HepG2 (cell line): Measurements from ENCODE around the gene ALS2CL. TPM values are rescaled to one million over a fixed set of nuclear protein-coding genes. Genes with fewer than 3 reads are reported as not detected.

ENCODE experiments used
- ATAC-seq: fragments of 200-7000 bp; cut with Tn5 transposase; 3 replicates; pipeline ENCODE4 v1.9.1; 2020; ENCODE audit warnings: mild to moderate bottlenecking, moderate library complexity
- BruUV-seq: library from RNA; stranded (reverse); fragments of 400-500 nt; replicated peaks from 2 replicates; lab custom pipeline; 2021; lab: Mats Ljungman, UMichigan
- CTCF ChIA-PET: fragments of 300-600 bp; formaldehyde crosslinking; extraction: SDS; loops from one replicate; lab custom pipeline; 2021; ENCODE audit warnings: low total read pairs, inconsistent platforms, low intra/inter-chr PET ratio; lab: Yijun Ruan, JAX
- POLR2A ChIA-PET: fragments of 350-600 bp; sonication (Branson Sonifier 250); formaldehyde crosslinking; loops from one replicate; lab custom pipeline; 2020; ENCODE audit warnings: antibody characterized with exemption, inconsistent platforms; lab: Yijun Ruan, JAX
- DNase-seq: peaks from one replicate; pipeline ENCODE4 v3.0.0-alpha.2; 2015; ENCODE audit warnings: low spot score
- FAIRE-seq: peaks from 3 replicates; lab custom pipeline; 2011; peaks lifted over from hg19 to GRCh38; lab: Jason Lieb, UNC
- H2AFZ ChIP-seq: one replicate; pipeline ENCODE4 v1.6.1; 2011; ENCODE audit warnings: low read length, inconsistent platforms
- H3K27ac ChIP-seq: fragments of 300-600 bp; 3 replicates; pipeline ENCODE4 v1.8.0; 2011; ENCODE audit warnings: mixed run types, mild to moderate bottlenecking, mixed read lengths, low read length, inconsistent platforms; ENCODE audit not compliant: insufficient read depth; ENCODE audit errors: extremely low read length
- H3K27me3 ChIP-seq, 2 experiments: fragments of 200-600 bp in 1 of 2; 2 replicates in 1 of 2; 3 replicates in 1 of 2; pipeline versions ENCODE4 v1.6.0 to v1.8.0; 2011; ENCODE audit warnings: low read length in 2 of 2, mild to moderate bottlenecking in 2 of 2, moderate library complexity in 2 of 2, inconsistent platforms in 1 of 2; ENCODE audit not compliant: insufficient read depth in 2 of 2, control insufficient read depth in 1 of 2
- H3K36me3 ChIP-seq, 2 experiments: fragments of 200-600 bp in 1 of 2; replicated peaks in 1 of 2; 2 replicates in 1 of 2; 3 replicates in 1 of 2; pipeline versions ENCODE4 v1.5.1 to v1.8.0; 2011; ENCODE audit warnings: low read length in 2 of 2, inconsistent platforms in 1 of 2; ENCODE audit not compliant: insufficient read depth in 2 of 2, control insufficient read depth in 1 of 2
- H3K4me1 ChIP-seq: 2 replicates; pipeline ENCODE4 v1.5.1; 2012; ENCODE audit warnings: low read length, inconsistent platforms; ENCODE audit not compliant: insufficient read depth
- H3K4me2 ChIP-seq: 2 replicates; pipeline ENCODE4 v1.6.0; 2011; ENCODE audit warnings: low read depth, low read length, inconsistent platforms
- H3K4me3 ChIP-seq, 3 experiments: fragments of 200-600 bp in 1 of 3; sonication (generic), shearing (Covaris generic) in 1 of 3; replicated peaks in 1 of 3; 2 replicates each; pipeline ENCODE4 v1.5.1; 2011 to 2016; ENCODE audit warnings: low read length in 3 of 3, inconsistent platforms in 2 of 3, low read depth in 2 of 3, mild to moderate bottlenecking in 2 of 3, control low read depth in 1 of 3, mixed read lengths in 1 of 3; ENCODE audit not compliant: insufficient read depth in 1 of 3
- H3K79me2 ChIP-seq: one replicate; pipeline ENCODE4 v1.6.1; 2011; ENCODE audit warnings: low read length, inconsistent platforms; ENCODE audit not compliant: insufficient read depth
- H3K9ac ChIP-seq: 2 replicates; pipeline ENCODE4 v1.6.0; 2011; ENCODE audit warnings: mild to moderate bottlenecking, low read depth, low read length, inconsistent platforms; ENCODE audit not compliant: insufficient read depth
- H3K9me3 ChIP-seq: 2 replicates; pipeline ENCODE4 v1.5.1; 2012; ENCODE audit warnings: mild to moderate bottlenecking, low read length
- H4K20me1 ChIP-seq: 2 replicates; pipeline ENCODE4 v1.6.0; 2011; ENCODE audit warnings: inconsistent platforms, mild to moderate bottlenecking, low read length, moderate library complexity; ENCODE audit not compliant: insufficient read depth
- ATF6 ChIP-seq: sonication (generic); formaldehyde crosslinking; conservative IDR thresholded peaks from 2 replicates; pipeline ENCODE4 v1.4.0; 2020; ENCODE audit warnings: missing genetic modification reagents
- EHMT2 ChIP-seq: fragments of 200-600 bp; sonication (generic); IDR thresholded peaks from 2 replicates; pipeline ENCODE4 v1.7.0; 2017; ENCODE audit warnings: antibody characterized with exemption, low read depth, low read length, borderline replicate concordance
- FLYWCH1 ChIP-seq: sonication (generic); formaldehyde crosslinking; IDR thresholded peaks from 2 replicates; pipeline ENCODE4 v1.8.1; 2023; ENCODE audit warnings: mild to moderate bottlenecking, missing genetic modification reagents
- GRHL1 ChIP-seq: sonication (generic); formaldehyde crosslinking; conservative IDR thresholded peaks from 2 replicates; pipeline ENCODE4 v1.8.0; 2022; ENCODE audit warnings: missing genetic modification reagents
- HOXD1 ChIP-seq: sonication (generic); formaldehyde crosslinking; IDR thresholded peaks from 2 replicates; pipeline ENCODE4 v1.5.0; 2020; ENCODE audit warnings: missing genetic modification reagents
- MIXL1 ChIP-seq: IDR thresholded peaks from 2 replicates; pipeline ENCODE4 v1.6.1; 2016
- PPARG ChIP-seq: conservative IDR thresholded peaks from 2 replicates; pipeline ENCODE4 v1.6.1; 2016; ENCODE audit warnings: missing biosample characterization, missing genetic modification reagents
- PRDM15 ChIP-seq: sonication (generic); formaldehyde crosslinking; IDR thresholded peaks from 2 replicates; pipeline ENCODE4 v1.4.0; 2020; ENCODE audit warnings: missing genetic modification reagents
- PRPF4 ChIP-seq: fragments of 200-400 bp; formaldehyde crosslinking; IDR thresholded peaks from 2 replicates; pipeline ENCODE4 v1.6.1; 2016; ENCODE audit warnings: low read length, low read depth; ENCODE audit not compliant: poor library complexity, severe bottlenecking
- SNAPC2 ChIP-seq: sonication (generic); formaldehyde crosslinking; IDR thresholded peaks from 2 replicates; pipeline ENCODE4 v1.8.1; 2022; ENCODE audit warnings: mild to moderate bottlenecking, missing genetic modification reagents
- TFDP1 ChIP-seq: IDR thresholded peaks from 2 replicates; pipeline ENCODE4 v1.6.1; 2016; ENCODE audit warnings: missing compliant biosample characterization, missing genetic modification reagents, borderline replicate concordance
- THAP11 ChIP-seq: IDR thresholded peaks from 2 replicates; pipeline ENCODE4 v1.6.1; 2016; ENCODE audit warnings: missing biosample characterization, missing genetic modification reagents
- ZBTB21 ChIP-seq: sonication (generic); formaldehyde crosslinking; IDR thresholded peaks from 2 replicates; pipeline ENCODE4 v1.4.0; 2020; ENCODE audit warnings: missing genetic modification reagents
- ZFP1 ChIP-seq: IDR thresholded peaks from 2 replicates; pipeline ENCODE4 v1.6.1; 2016
- ZNF33A ChIP-seq: sonication (generic); formaldehyde crosslinking; IDR thresholded peaks from 2 replicates; pipeline ENCODE4 v1.5.1; 2020; ENCODE audit warnings: missing genetic modification reagents, mild to moderate bottlenecking, moderate library complexity, borderline replicate concordance
- ZNF430 ChIP-seq: sonication (generic); formaldehyde crosslinking; IDR thresholded peaks from 2 replicates; pipeline ENCODE4 v1.9.0; 2021; ENCODE audit warnings: mild to moderate bottlenecking, missing genetic modification reagents
- WGBS: methylation state at CpG from one replicate; pipeline ENCODE4 v1.1.6; 2017; ENCODE audit warnings: low lambda C conversion rate; 5-methylcytosine and 5-hydroxymethylcytosine counted together
- in situ Hi-C: cut with HindIII; loops from 2 replicates; pipeline ENCODE4 v1.10.0; 2017; ENCODE audit warnings: low pct_unique_long_range_greater_than_20kb; ENCODE audit not compliant: extremely low pct_ligation_motif_present
- intact Hi-C: fragments of 100-400 bp; cut with micrococcal nuclease; formaldehyde crosslinking; loops from one replicate; pipeline ENCODE4 v1.10.0; 2022; ENCODE audit not compliant: unreplicated experiment
- polyA plus RNA-seq, 8 experiments: library from polyadenylated mRNA; depleted of rRNA in 3 of 8; stranded (reverse) in 7 of 8; unstranded in 1 of 8; fragments of >200 nt; fragmentation: Illumina TruSeq in 4 of 8; extraction: Trizol in 4 of 8; gene quantifications; 2 replicates each; pipeline versions ENCODE4 v1.2.1 to v1.2.3, GENCODE V29; 2011 to 2016; ENCODE audit warnings: low read depth in 4 of 8, missing spikeins in 1 of 8, mixed read lengths in 1 of 8; ENCODE audit not compliant: insufficient read depth in 1 of 8
- total RNA-seq, 5 experiments: library from RNA; depleted of rRNA; stranded (reverse); fragments of >200 nt; fragmentation: Illumina TruSeq; extraction: Trizol; gene quantifications; 2 replicates each; pipeline ENCODE4 v1.2.3, GENCODE V29; 2016; ENCODE audit warnings: low read depth in 1 of 5

Gene ALS2CL
- total and polyA plus RNA-seq, 2 of the 13 experiments (the other 11 are each of a cell fraction or from before 2014, with no cell fraction given) = not detected

GRCh38 chr3:46684891-46685290, 8.6 kb downstream of the ALS2CL start (continued):
- TF ChIP-seq EHMT2 = no peak
- TF ChIP-seq PRDM15 (CRISPR knock-in tag) = no peak
- no peak for TF ChIP-seq THAP11
- TF ChIP-seq MIXL1 (CRISPR knock-in tag) = no peak

GRCh38 chr3:46682974-46683373, 10.5 kb downstream of the ALS2CL start:
- Histone ChIP-seq H3K4me2 (no peak overlapping the region), H3K27me3 (peaks cover 4 to 50% of the 10 kb centered on the region in 2 experiments; a peak in 4 of 5 replicates), H3K79me2 (no peaks in the 10 kb centered on the region)
- DNase-seq (no peak), FAIRE-seq (no peak)
- no peak for TF ChIP-seq ZBTB21 (CRISPR knock-in tag)
- TF ChIP-seq ATF6 (CRISPR knock-in tag) = no peak
- TF ChIP-seq ZNF33A (CRISPR knock-in tag) = no peak
- TF ChIP-seq TFDP1 (CRISPR knock-in tag) = no peak
- no peak for TF ChIP-seq HOXD1 (CRISPR knock-in tag)
- TF ChIP-seq ZFP1 = no peak
- TF ChIP-seq ZNF430 (CRISPR knock-in tag) = no peak
- no peak for TF ChIP-seq FLYWCH1 (CRISPR knock-in tag)
- no peak for TF ChIP-seq GRHL1 (CRISPR knock-in tag)
- TF ChIP-seq PPARG (CRISPR knock-in tag) = no peak
- no peak for TF ChIP-seq PRPF4
- no peak for TF ChIP-seq SNAPC2 (CRISPR knock-in tag)
- TF ChIP-seq, all 625 proteins: peak for 0
- in situ Hi-C loops = no loop called here
- no peak overlapping the region for H3K9ac ChIP-seq
- H4K20me1 ChIP-seq = no peaks in the 10 kb centered on the region
- H2AFZ ChIP-seq = no peak overlapping the region
- no peak overlapping the region for H3K27ac ChIP-seq
- CTCF ChIA-PET = no interaction called here
- H3K4me1 ChIP-seq = no peaks in the 10 kb centered on the region
- POLR2A ChIA-PET = no interaction called here
- H3K9me3 ChIP-seq = no peaks in the 10 kb centered on the region
- no TSS peak for BruUV-seq
- no peaks in the 10 kb centered on the region for H3K36me3 ChIP-seq
- intact Hi-C loops = no loop called here
- ATAC-seq = no peak
- no peak overlapping the region for H3K4me3 ChIP-seq
- 45% methylated on average over 5 of the region's 11 CpGs for WGBS
